GM12873 (cell line): ENCODE data around the gene CEPT1.

Source experiments
- CTCF ChIP-seq: IDR thresholded peaks from 2 replicates; pipeline ENCODE4 v1.5.1; 2012; ENCODE audit warnings: low read depth, mild to moderate bottlenecking, moderate library complexity, low read length, control low read depth; ENCODE audit not compliant: insufficient read depth; ENCODE audit errors: missing control alignments

The CEPT1 gene

GRCh38 chr1:111172463-111172862 is 32.4 kb downstream of the CEPT1 start:
- no peak for TF ChIP-seq CTCF

- TF ChIP-seq CTCF, result no peak
These were observed 34.0 kb downstream of the CEPT1 start for GRCh38 chr1:111174070-111174469.

- no peak for TF ChIP-seq CTCF
These were observed 35.3 kb downstream of the CEPT1 start for GRCh38 chr1:111175349-111175748.

- no peak for TF ChIP-seq CTCF
These were observed 36.7 kb downstream of the CEPT1 start for GRCh38 chr1:111176678-111177077.

GRCh38 chr1:111179968-111180533 is 40.0 kb downstream of the CEPT1 start:
- no peak for TF ChIP-seq CTCF

GRCh38 chr1:111182052-111182451 is 42.0 kb downstream of the CEPT1 start:
- TF ChIP-seq CTCF, result no peak

GRCh38 chr1:111183308-111184069 is 43.5 kb downstream of the CEPT1 start:
- no peak for TF ChIP-seq CTCF
